T-helper 2 cell treated with Interferon-gamma antibody and Interleukin-4, amounts not matched to agents 100 ng/mL and 5 ng/mL, for 36 hours (primary cell): Measurements from ENCODE around the gene SLC1A2. TPM values are rescaled to one million over a fixed set of nuclear protein-coding genes. Genes with fewer than 3 reads are reported as not detected.

ENCODE experiments used
- intact Hi-C: fragments of 100-400 bp; cut with micrococcal nuclease; formaldehyde crosslinking; loops from one replicate; pipeline ENCODE4 v1.15.1; 2023
- total RNA-seq: library from RNA; stranded (reverse); gene quantifications from 2 replicates; pipeline ENCODE4 v1.2.3, GENCODE V29; 2022

The SLC1A2 gene
- total RNA-seq, 1 donor from 2014 or later = not detected

DNA sequence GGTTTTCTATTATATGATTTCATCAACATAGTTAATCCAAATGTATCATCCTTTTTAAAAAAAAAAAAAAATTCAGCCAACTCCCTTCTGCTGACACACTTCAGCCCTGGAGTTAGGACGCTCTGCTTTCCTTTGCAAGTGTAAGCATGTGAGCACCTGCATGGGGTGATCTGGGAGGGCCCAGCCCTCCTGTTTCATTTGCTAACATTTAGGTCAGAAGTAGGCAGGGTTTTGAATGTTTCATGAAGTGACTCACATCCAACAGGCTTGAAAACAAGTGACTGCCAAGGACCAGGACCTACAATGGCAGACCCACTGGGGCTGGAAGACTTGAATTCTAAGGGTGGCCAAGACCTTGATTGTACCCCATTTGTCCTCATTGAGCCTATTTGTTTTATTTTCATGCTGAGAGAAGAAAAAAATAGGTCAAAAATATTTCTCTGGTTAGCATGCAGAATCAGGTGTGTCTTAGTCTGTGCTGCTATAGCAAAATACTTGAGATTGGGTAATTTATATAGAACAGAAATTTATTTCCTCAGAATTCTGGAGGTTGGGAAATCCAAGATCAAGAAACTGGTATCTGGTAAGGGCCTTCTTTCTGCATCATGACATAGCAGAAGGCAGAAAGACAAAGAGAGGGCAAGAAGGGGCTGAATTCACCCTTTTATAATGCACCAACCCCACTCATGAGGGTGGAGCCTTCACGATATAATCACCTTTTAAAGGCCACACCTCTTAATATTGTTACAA, 142.8 kb downstream of the SLC1A2 start:
- intact Hi-C loops = no loop called here

DNA sequence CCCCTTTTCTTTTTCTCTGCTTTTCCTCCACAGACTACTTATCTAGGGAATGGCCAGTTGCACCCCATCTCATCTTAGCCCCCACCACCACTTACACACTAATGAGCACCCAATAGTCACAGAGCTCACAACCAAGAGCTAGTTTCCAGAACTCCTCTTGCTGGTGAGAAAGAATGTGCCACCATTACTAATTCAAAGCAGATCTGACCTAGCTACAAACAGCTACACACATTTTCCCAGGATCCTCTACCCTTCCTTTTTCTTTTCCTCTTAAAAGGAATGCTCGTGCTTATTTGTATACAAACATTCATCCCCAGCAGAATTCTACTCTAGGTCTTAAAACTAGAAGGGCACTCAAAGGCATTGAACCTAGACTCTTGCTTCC, 143.6 kb downstream of the SLC1A2 start:
- intact Hi-C loops = no loop called here

DNA sequence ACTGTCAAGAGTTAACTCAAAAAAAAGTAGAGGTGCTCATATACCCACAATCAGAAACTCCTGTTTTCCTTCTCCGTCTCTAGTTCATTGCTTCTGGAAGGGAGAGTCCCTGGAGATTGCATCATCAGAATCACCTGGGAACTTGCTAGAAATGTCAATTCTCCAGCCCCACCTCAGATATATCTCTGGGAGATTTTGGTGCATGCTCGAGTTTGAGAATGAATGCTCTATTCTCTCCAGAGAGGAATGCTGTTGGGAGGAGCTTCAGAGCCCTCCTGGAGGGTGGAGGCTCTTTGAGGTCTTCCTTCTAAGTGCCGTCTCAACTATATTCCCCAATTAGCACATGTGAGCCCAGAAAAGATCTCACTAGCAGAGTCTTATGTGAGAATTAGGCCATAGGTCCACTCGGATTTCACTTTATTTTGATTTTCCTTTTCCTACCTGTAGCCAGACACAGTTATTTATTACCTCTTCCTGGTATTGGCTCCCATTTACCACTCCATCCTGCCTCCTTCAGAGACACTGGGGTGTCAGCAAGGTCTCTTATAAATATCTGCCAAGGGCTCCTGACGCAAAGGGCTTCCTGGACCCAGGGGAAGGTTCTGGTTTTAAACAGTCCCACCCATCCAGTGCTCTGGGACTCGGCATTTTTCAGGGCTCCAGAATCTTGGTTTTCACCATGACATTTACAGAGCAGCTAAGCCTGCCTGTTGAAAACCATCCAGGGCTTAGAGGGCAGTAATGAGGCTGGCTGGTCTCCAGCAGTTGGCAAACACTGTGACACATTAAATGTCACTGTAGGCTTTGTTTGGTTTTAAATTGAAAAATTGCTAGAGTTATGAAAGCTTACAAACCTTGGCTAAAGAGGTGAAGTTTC, 144.2 kb downstream of the SLC1A2 start:
- intact Hi-C loops = no loop called here

DNA sequence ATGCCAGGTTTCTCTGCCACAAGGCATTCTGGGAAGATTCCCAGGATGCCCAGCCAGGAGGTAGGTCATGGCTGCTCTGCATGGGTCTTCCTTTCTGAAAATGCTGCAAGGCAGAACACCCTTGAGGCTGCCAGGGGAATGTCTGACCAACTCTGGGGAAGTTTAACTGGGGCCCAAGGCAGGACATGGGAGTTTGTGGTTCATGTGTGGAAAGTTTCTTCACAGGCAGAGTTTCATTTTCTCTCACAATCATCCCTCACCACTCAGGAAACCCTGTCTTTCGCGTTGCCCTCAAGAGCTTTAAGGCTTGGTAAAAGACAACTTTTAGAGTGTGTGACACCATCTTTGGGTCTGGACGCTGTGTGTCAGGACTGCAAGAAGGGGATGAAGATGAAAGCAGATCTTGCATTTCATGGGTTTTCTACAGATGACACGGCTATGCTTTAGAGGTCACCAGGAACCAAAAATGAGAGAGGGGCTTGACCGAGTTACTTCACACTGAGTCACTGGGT, 146.9 kb downstream of the SLC1A2 start:
- intact Hi-C loops = loop anchor here (1.0 kb wide), 1 partner anchor 71 kb away; no protein-coding TSS in a partner anchor

DNA sequence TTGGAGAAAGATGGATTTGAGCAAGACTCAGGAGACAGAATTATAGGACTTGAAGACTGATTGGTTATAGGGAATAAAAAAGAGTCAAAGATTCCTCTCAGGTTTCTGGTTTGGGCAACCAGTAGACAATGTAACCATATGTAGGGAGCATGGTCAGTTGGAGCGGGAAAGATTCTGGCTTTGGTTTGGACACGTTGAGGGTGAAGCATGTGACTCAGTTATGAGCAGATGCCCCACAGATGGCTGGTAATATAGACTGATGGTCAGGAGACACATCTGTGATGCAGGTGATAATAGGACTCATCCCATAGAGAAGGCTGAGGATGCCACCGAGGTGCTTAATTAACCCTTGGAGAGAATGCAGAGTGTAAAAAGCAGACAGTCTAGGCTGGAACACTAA, 148.3 kb downstream of the SLC1A2 start:
- intact Hi-C loops = no loop called here

DNA sequence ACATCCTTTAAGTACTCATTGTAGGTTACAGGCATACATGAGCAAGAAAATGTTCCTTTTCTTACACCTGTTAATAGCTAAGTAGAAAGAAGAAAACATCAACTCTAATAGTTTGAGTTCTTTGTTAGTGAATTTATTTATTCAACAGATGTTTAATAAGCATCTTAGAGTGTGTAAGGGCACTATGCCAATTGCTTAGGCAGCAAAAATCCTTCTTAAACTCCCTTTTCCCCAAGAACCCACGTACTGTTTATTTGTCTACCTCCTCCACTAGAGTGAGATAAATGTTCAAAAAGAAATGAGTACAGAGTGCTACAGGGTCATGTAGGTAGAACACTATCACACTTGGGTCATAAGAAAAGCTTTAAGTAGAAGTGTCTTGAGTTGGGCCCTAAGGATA, 149.0 kb downstream of the SLC1A2 start:
- intact Hi-C loops = no loop called here

DNA sequence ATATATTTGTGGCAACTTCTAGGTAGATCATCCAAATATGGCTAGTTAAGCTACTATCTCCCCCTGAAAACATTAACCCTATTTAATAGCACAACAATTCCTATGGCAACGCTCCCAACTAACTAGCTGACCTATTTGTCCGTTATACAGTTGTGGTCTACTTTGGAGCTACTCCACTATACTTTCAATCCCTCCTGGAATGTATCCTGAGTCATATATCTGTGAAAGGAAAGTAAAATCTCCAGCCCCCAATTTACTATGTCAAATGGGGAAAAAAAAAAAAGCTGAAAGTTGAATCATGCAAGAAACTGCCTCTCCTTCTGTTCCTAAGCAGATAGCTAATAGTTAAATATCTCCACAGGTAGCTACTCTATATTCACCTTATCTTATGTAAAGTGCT, 151.9 kb downstream of the SLC1A2 start:
- intact Hi-C loops = no loop called here

DNA sequence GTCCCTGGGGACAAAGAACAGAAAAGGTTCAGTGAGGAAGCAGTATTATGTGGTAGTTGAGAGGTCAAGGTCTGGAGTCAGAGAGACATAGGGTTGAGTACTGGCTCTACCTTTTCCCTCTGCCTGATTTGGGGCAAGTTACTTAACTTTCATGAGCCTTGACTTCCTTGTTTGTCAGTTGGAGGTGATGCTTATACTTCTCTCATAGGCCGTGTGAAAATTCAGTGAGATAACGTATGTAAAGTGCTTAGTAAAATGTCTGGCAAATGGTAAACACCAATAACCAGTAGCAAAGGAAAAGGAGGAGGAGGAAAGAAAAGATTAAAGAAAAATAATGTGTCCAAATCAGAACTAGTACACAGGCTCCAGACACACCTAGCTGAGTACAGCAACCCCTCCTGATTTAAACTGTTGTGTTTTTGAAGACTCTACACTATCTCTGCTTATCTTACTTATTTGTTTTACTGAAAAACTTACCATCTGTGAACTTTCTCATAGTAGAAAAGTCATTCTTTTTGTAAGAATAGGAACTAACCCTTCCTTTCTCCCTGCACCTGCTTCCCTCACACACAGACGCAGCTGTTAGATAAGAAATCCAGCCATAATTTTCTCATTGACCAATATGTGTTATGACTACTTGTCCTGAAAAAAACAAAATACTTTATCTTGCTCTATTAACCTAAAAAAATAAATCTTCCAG, 153.5 kb downstream of the SLC1A2 start:
- intact Hi-C loops = no loop called here

DNA sequence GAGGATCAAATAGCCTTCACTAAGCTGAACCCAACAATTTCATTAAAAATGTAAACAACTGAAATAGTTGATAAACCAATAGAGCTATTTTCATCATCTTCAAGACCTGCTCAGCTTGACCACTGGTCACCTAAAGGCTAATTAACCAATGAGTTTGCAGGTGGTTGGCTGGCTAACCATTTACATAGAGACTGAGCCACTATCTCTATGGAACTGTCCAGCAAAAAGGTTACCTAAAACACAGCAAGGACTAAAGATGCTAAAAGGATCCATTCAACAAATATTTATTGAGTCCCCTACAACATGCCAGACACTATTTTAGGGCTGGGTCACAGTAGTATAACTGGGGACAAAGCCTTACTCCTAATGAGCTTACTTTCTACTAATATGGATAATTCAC, 156.6 kb downstream of the SLC1A2 start:
- intact Hi-C loops = no loop called here

DNA sequence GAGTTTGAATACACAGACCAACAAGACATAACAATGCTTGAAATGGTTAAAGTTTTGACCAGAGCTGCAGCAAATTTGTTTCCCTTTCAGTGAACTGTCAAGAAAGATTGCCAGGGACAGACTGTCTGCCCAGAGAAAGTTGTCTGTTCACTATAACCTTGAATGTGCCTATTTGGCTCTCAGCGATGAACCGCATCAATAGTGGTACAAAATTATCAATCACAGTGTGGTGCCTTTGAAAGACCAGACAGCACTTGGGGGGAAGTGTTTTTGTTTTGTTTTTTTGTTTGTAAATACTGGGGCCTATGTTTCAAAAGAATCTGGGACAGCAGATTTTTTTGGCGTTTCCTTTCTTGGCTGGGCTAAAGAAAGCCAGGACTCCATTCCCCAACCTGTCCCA, 157.3 kb downstream of the SLC1A2 start:
- intact Hi-C loops = no loop called here

DNA sequence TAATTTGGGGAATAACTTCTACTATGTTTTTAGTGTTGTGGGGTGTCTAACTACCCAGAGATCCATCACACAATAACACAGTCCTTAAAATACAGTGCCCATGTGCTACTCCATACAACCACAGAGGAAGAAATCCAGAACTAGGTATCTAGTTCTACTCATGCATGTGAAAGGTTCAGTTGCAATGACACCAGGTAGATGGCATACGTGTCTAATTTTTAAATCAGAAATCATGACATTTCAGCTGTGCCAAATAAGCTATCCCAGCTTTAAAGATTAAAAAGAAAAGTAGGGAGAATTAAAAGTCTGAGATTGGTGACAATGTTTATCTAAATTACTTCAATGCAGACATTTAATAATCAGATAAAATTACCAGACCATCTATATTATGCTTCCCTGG, 158.2 kb downstream of the SLC1A2 start:
- intact Hi-C loops = no loop called here

DNA sequence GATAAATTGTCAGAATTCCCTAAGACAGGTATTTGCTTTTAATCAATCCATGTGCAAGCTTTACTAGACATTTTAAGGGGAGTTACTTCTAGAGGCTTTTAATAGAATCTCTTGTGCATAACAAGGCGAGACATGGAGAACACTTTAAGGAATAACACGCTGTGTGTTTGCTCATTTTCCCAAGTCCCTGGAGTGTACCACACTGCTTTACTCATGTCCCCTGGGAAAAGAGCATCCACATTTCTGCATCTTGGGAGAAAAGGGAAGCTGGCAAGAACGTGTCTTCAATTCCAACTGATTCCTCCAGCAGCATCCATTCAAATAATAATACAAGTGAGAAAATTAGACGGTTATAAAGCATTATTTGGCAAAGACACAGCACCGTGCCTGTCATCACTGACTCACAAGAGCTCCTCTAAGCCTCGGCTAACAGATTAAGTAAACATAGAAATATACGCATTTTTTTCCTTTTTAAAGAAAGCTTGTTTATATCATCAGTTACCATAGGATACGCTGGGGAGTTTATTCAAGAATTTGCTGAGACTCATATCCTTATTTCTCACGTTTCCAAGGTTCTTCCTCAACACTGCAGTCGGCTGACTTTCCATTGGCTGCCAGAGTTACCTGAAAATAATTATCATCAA, 158.9 kb downstream of the SLC1A2 start:
- intact Hi-C loops = no loop called here

DNA sequence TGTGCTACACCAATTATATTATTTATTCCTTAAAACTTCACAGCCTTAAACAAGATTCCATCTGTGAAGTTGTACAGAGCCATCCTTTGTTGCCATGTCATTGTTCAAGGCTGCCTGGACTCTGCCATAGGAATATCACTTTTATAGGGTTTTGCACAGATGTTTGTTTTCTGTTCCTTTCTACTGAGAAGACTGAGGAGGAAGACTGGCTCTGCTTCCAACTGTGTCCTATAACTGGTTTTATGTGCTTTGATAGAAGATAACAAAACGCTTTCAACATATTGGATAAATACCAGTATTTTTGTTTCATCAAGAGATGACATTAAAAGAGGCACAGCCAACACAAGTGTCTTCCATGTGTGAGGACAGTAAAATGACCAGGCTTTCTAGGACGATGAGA, 159.8 kb downstream of the SLC1A2 start:
- intact Hi-C loops = loop anchor here (5.0 kb wide), 3 partner anchors 83 to 182 kb away; no protein-coding TSS in a partner anchor

DNA sequence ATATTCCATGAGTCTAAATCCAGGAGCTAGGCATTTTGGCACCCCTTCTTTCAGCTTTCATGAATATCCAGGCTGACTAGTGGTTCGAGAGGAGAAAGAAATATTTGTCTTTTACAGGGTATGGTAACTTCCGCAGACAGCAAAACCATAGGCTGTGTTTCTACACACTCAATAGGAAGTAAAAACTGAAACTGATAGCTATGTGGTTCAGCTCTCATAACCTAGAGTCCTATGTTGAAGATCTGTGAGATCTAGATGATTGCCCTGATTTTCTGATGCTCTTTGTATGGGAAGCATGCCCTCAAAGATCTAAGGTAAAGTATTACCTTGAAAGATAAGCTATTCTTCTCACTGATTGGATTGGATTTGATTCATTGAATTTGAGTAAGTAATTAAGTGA, 162.1 kb downstream of the SLC1A2 start:
- intact Hi-C loops = loop anchor here (2.0 to 5.0 kb wide), 4 partner anchors 14 to 180 kb away; no protein-coding TSS in a partner anchor

DNA sequence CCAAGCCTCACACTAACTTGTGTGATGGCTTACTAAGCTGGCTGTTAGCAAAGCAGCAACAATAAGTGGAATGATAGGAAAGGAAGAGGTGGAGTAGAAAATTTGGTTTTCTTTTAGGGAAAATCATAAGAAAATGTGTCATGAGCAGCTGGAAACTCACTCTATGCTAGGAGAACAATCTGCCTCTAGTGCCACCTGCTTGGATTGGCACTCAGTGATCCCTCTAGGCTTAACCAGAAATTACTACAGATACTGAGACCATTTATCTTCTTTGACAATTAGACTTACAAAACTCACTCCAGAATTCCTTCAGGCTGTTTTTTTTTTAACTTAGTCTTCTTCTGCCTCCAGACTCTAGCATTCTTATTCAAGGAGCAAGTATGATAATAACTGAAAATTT, 163.1 kb downstream of the SLC1A2 start:
- intact Hi-C loops = loop anchor here (2.0 to 5.0 kb wide), 4 partner anchors 13 to 179 kb away; no protein-coding TSS in a partner anchor

DNA sequence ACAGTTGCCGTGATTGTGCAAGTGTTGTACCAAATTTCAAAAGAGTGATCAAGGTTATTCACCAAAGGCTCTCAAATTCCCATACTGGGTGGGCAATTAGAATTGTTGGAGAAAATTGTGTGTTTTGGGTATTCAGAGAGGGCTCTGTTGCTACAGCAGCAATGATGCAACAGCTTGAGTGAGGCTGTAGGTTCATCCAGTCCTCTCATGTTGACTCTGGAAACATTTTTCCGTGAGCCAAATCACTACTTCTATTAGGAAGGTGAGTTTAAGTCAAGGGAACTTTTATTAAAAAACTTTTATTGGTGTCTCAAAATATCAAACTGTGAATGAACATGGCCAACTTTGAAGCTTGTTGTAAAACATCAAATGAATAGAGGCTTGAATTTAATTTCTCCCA, 163.8 kb downstream of the SLC1A2 start:
- intact Hi-C loops = loop anchor here (5.0 kb wide), 3 partner anchors 87 to 178 kb away; no protein-coding TSS in a partner anchor

DNA sequence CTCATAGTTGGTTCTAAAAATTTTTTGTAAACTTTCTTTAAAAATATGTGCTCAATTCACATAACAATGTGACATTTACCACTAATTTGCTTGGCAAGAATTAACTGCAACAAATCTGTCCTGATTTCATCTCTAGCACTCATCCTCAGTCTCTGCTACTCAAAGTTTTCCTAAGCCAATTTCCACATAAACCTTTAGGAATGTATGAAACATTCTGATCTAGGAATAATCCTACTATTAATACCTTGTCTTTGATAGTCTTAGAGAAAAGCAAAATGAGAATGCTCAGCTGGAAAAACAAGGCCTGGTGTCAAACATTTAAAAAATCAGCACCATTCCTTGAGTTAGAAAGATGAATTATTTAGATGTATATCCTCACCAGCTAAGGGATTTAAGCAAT, 166.1 kb downstream of the SLC1A2 start:
- intact Hi-C loops = no loop called here

DNA sequence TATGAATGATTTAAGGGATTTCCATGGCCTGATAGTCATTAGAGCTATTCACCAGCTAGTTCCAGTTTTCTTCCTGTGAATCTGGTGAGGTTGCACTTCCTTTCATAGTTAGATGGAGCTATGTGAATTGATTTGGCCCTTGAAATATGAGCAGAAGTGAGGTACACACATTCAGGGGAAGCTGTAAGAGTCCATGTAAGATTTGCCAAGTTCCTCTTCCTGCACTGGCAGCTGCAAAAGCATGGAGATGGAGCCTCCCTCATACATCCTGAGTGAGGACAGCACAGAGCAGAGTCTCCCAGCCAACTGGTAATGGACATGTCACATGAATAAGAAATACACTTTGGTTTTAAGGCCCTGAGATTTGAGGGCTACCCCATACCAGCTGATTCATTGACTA, 168.7 kb downstream of the SLC1A2 start:
- intact Hi-C loops = no loop called here

DNA sequence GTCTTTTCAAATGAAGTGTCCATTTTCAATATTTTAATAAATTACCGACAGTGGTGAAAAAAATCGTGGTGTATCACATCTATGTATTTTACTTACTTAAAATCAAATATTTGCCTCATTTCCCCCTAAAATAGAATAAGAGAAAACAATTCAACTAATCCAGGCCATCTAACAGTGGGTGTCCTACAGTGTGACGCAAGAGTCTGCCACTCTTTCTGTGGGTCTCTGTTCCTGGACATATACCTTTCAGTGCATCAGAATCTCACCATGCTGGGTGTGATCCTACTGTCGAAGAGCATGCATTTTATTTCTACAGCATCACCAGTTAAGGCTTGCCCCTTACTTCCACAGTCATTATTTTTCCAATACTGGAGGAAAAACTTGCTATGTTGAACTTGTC, 169.2 kb downstream of the SLC1A2 start:
- intact Hi-C loops = no loop called here

DNA sequence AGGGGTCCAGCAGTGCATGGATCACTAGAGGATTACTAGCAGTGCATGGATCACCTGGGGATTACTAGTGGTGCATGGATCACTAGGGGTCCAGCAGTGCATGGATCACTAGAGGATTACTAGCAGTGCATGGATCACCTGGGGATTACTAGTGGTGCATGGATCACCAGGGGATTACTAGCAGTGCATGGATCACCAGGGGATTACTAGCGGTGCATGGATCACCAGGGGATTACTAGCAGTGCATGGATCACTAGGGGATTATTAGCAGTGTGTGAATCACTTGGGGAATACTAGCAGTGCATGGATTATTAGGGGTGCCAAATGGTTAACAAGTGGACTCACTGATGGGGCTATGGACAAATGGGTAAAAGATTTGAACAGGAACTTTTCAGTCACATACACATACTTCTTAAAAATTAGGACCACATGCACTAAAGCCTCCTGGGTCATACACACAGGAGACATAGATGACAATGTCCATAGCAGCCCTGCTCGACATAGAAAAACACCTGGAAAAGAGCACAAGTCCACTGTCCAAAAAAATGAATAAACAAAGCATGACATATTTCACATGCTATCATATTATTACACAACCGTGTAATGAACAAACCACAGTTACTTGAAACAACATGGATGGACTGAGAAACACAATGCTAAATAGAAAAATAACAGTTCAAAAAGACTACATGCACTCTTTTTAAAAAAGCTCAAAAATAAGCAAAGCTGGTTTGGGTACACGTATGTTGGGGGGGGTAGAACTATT, 170.6 kb downstream of the SLC1A2 start:
- intact Hi-C loops = no loop called here
